Activated CD4-positive, alpha-beta T cell treated with anti-CD3 and anti-CD28 coated beads, Interleukin-2, amount 50 U/mL, for 4 hours (primary cell): ENCODE data around the gene SLC30A2.

Experiments
- DNase-seq, 2 experiments: peaks; one replicate each; pipeline ENCODE4 v3.0.0-alpha.2; 2020

Gene SLC30A2

GRCh38 chr1:26069941-26070295 lies 24.0 kb upstream of the SLC30A2 start:
- no peak for DNase-seq

GRCh38 chr1:26067432-26067911 lies 21.6 kb upstream of the SLC30A2 start, which contains the start of gene TRIM63:
TSS of gene TRIM63 (minus strand) at chr1:26067630. CDS start at chr1:26067494, 136 bp downstream.
- no peak for DNase-seq

GRCh38 chr1:26066857-26067256 lies 20.9 kb upstream of the SLC30A2 start:
- no peak for DNase-seq

GRCh38 chr1:26066160-26066559 lies 20.2 kb upstream of the SLC30A2 start:
- DNase-seq = no peak

- DNase-seq = no peak
Observed at GRCh38 chr1:26064553-26064952, 18.6 kb upstream of the SLC30A2 start.

GRCh38 chr1:26060832-26061574 lies 15.1 kb upstream of the SLC30A2 start:
- DNase-seq = no peak

- DNase-seq = no peak
Observed at GRCh38 chr1:26059906-26060305, 14.0 kb upstream of the SLC30A2 start.

- no peak for DNase-seq
Observed at GRCh38 chr1:26058052-26058595, 12.2 kb upstream of the SLC30A2 start.

- DNase-seq = no peak
Observed at GRCh38 chr1:26057189-26057588, 11.3 kb upstream of the SLC30A2 start.

GRCh38 chr1:26055041-26055440 lies 9.1 kb upstream of the SLC30A2 start:
- no peak for DNase-seq

- no peak for DNase-seq
Observed at GRCh38 chr1:26053718-26054560, 8.0 kb upstream of the SLC30A2 start.

- no peak for DNase-seq
Observed at GRCh38 chr1:26050248-26050640, 4.3 kb upstream of the SLC30A2 start.

GRCh38 chr1:26049531-26050247 lies 3.8 kb upstream of the SLC30A2 start:
- no peak for DNase-seq

- DNase-seq = no peak
Observed at GRCh38 chr1:26047278-26047874, 1.5 kb upstream of the SLC30A2 start.

- no peak for DNase-seq
Observed at GRCh38 chr1:26046246-26047095, 553 bp upstream of the SLC30A2 start.

GRCh38 chr1:26044971-26045721 lies 772 bp downstream of the SLC30A2 start:
- no peak for DNase-seq

GRCh38 chr1:26044414-26044813 lies 1.5 kb downstream of the SLC30A2 start:
- DNase-seq = no peak

- DNase-seq = no peak
Observed at GRCh38 chr1:26043765-26044164, 2.2 kb downstream of the SLC30A2 start.

GRCh38 chr1:26041978-26042377 lies 3.9 kb downstream of the SLC30A2 start:
- no peak for DNase-seq

GRCh38 chr1:26041401-26041800 lies 4.5 kb downstream of the SLC30A2 start:
- DNase-seq = no peak

- DNase-seq = no peak
Observed at GRCh38 chr1:26038904-26039303, 7.0 kb downstream of the SLC30A2 start.
